ENCODE measurements around the gene ZNF223.

Gene ZNF223

GRCh38 chr19:44072543-44073401 is 20.9 kb downstream of the ZNF223 start:
- no peak for DNase-seq

GRCh38 chr19:44076325-44076724 is 24.5 kb downstream of the ZNF223 start:
- no peak for DNase-seq

- no peak for DNase-seq
Observed at GRCh38 chr19:44092108-44092507, 40.3 kb downstream of the ZNF223 start.

GRCh38 chr19:44093931-44094765 is 42.3 kb downstream of the ZNF223 start, which contains the start of gene ZNF224:
TSS of gene ZNF224 (plus strand) at chr19:44094361. CDS start at chr19:44097874, 3,513 bp downstream.
- DNase-seq, result peak; percentile 94

- DNase-seq, result no peak
Observed at GRCh38 chr19:44107751-44108150, 55.9 kb downstream of the ZNF223 start.

DNA sequence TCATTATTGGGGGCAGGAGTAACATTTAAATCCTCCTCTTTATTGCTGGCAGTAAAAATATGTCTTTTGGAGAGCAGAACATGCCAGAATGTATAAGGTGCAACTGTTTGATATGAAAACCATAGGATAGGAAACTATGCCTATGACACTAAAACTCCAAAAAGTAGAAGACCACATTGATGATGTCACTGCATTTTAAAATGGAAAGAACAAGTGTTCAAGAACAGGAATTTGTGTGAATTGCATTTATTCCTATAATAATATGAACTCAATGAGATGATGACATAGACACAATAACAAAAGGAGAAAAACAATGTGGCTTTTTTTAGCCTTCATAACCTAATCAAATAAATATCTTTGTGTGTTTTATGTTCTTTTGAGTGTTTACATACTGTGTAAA is 57.6 kb downstream of the ZNF223 start:
- no peak for DNase-seq

DNA sequence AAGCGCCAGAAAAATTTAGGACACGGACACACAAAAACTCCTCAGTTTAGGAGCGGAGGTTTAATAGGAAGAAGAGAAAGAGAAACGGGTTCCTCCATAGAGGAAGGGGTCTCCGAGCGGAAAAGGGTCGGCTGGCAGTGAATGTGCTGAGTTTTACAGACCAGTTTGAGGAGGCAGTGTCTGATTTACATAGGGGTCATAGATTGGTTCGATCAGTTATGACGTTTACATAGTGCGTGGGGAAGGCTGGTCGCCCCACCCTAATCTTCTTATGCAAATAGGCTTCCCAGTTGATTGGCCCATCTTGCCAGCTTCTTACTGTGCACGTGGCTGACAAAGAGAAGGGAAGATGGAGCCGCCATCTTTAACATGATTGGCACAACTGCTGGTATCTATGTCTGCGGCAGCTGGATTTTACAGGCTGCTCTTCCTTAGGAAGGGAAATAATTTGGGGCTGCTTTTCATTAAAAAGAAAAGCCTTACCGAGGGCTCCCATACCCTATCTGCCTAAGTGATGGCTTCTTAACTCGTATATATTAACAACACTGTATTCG is 60.2 kb downstream of the ZNF223 start:
- peak; percentile 47 for DNase-seq

DNA sequence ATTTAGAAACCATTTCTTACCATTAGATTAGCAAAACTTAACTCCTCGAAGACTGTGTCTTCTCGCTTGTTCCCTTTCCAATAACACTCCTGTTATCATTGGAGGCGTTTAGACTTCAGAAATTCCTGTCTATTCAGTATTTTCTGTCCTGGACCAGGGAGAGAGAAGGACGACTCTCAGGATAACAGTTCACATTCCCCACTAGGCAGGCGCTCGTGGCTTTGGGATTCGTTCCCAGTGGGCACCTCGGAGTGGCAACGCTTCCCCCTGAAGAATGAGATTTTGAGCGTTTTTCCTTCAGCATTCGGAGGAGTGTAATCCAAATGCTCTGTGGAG is 60.9 kb downstream of the ZNF223 start:
- no peak for DNase-seq

GRCh38 chr19:44113138-44113783 is 61.4 kb downstream of the ZNF223 start, which contains the start of gene ZNF225:
TSS of gene ZNF225 (plus strand) at chr19:44113399. CDS start at chr19:44115828, 2,429 bp downstream.
- DNase-seq, result peak; percentile 94

- DNase-seq, result no peak
Observed at GRCh38 chr19:44113784-44114390, 62.1 kb downstream of the ZNF223 start.

Measured in right forelimb (tissue), 1 donor.